NCI-H146 treated with DMSO at 0.1 percent for 48 hours (cell line): ENCODE data around the gene RBM20.
"Not testable (repeated sequence)": the region's sequence is repeated elsewhere in the genome, so short reads cannot be mapped to it uniquely, and the experiment has no call there.

ENCODE experiments used
- DNase-seq: peaks from one replicate; lab custom pipeline; 2025; ENCODE audit not compliant: unreplicated experiment; lab: John Stamatoyannopoulos, UW

The RBM20 gene

DNA sequence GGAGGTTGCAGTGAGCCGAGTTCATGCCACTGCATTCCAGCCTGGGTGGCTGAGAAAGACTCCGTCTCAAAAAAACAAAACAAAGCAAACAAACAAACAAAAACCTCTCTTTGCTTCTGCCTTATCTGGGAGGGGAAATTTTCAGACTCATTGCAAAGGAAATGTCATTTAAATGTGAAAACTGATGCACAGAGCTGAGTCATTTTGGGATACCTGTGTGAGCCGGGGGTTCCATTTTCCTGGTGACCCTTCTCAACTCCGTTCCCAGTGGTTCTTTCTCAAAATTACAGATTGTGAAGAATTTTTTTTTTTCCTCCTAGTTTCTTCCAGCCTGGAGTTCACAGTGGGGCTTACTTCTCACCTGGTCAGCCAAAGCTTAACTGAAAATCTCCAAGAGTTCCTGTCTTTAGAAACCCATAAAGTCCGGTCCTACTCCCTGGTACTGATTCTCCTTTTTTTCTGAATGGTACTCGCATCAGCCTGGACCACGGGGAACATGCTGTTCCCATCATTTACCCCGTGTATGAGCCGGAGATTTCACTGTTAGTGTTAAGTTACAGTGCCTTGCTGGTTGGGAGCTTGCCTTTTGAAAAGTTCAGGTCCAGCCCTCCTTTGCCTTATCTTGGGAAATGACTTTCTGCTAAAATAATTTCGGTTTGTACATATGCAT is 56.9 kb downstream of the RBM20 start:
- no peak for DNase-seq

GRCh38 chr10:110701617-110701971 is 57.5 kb downstream of the RBM20 start:
- DNase-seq, result no peak

DNA sequence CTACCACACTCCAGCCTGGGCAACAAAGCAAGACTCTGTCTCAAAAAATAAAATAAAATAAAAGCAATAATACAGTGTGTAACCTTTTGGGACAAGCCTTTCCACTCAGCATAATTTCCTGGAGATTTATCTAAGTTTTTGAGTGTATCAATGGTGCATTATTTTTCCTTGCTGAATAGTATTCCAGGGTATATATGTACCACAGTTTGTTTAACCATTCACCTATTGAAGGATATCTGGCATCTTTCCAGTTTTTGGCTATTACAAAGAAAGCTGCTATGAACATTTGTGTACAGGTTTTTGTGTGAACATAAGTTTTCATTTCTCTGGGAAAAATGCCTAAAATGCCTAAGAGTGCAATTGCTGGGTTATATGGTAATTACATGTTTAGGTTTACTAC is 59.9 kb downstream of the RBM20 start:
- DNase-seq, result no peak

- DNase-seq, result no peak
Measured at GRCh38 chr10:110704906-110705476, 60.9 kb downstream of the RBM20 start.

GRCh38 chr10:110705596-110705995 is 61.5 kb downstream of the RBM20 start:
- not testable (repeated sequence) for DNase-seq

GRCh38 chr10:110706690-110707098 is 62.6 kb downstream of the RBM20 start:
- DNase-seq, result no peak

GRCh38 chr10:110708776-110709443 is 64.8 kb downstream of the RBM20 start:
- DNase-seq, result no peak

DNA sequence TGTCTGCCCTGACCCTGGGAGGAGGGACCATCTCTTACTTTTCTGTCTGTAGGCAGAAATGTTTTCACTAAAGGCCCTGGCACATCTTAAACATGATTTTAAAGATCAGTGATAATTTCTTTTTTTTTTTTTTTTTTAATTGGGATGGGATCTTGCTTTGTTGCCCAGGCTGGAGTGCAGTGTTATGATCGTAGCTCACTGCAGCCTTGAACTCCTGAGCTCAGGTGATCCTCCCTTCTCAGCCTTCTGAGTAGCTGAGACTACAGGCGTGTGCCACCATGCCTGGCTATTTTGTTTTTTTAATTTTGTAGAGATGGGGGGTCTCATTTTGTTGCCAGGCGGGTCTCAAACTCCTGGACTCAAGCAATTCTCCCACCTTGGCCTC is 65.3 kb downstream of the RBM20 start:
- no peak for DNase-seq

DNA sequence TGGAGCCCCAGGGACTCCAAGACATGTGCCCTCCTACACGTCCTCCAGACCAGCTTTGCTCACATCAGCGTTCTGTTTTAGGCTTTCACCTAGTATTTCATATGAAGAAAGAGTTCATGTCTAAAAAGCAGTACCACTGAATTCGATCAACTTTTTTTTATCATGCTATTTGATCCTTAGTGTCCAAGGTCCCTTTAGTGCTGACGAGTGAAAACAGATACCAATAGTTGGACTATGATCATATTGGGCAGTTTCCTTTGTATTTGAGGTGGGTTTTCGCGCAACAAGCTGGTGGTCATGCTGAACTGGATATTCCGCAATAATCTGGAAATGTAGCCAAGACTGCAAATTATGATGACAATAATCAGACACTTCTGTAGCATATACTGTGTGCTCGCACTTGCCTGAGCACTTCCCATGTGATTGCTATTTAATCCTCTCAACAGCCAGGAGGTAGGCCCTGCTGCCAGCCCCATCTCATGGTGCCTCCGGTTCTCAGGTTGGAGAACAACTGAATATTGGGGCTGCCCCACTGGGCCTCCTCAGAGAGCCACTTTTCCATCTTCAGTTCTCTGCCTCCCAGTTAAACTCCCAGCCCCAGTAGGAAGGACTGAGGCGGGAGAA is 65.9 kb downstream of the RBM20 start:
- no peak for DNase-seq

DNA sequence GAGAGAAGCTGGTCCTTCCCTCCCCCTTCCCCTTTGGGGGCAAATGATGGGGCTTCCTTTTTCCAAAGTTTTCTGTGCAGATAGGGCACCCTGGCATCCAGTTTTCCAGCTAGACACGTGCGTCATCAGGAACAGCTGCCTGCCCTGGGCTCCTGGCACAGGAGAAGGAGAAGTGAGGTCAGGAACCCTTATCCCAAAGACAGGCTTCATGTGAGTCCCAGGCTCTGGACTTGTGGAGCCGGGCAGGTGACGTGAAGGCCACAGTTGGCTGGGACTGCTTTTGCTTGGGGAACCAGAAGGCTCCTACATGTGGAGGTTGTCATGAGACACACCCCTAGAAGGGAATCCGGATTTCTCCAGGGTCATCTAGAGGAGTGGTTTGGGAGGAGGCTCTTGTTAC is 66.5 kb downstream of the RBM20 start:
- DNase-seq, result no peak

DNA sequence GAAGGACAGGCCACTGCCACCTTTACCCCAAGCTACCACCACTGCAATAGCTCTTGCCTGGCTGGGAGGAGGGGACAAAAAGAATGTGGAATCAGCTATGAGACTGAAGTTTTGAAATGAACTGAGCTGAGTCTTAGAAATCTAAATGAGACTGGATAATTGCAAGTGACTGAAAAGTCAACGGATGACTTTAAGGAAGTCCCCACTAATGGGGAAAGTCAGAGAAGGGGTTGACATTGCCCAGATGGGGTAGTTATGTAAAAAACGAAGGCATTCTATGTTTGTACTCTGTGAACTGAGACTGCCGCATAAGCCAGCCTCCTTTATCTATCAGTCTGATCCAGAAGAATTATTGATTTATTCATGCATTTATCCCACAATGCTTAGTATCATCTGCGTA is 67.2 kb downstream of the RBM20 start:
- no peak for DNase-seq

DNA sequence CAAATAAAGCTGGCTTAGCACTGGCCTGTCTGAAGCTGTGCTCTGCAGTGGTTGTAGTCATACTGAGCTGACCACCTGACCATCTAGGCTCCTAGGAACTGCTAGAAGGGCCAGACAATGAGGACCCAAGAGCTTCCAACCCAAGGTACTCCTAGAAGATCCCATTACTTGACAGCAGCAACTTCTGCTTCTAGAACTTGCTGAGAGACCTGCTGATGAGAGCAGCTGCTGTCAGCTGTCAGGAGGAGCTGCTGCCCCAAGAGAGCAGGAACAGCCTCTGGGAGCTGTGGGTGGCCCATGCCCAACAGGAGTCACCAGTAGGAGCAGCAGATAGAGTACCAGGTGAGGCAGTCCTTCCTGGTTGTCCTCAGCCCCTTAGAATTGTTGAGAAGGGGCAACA is 70.2 kb downstream of the RBM20 start:
- no peak for DNase-seq

DNA sequence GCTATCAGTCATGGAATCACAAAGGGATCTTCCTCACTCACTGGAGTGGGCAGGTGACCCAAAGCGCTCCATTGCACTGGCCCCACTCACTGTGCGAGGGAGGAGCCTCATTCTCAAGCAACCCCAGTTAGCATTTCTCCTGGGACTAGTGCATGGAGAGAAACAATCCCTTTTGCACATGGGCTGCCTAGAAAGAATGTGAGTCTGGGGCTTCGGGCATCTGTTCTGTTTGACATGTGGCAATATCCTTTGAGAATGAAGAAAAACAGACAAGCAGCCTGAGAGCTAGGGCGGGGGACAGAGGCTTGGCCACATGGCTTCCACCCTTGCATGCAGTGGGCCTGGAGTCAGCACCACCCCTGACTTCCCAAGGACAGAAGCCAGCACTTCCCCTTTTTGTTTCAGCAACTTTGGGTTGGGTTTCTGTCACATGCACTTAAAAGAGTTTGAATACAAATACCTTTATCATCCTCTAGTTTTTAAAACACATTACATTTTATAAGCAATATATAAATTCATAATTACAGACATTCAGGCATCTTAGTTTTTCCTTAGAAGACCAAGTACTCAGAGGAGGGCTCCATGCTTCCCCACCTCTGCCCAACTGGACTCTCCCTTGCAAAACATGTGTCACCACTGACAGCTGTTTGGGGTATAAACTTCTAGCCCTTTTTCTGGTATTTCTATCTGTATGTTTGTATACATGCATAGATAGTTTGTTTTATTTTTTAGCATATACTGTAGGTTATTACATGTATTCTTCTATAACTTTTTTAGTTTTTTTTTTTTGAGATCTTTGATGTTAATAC is 73.8 kb downstream of the RBM20 start:
- DNase-seq, result no peak

- no peak for DNase-seq
Measured at GRCh38 chr10:110721406-110722038, 77.4 kb downstream of the RBM20 start.

DNA sequence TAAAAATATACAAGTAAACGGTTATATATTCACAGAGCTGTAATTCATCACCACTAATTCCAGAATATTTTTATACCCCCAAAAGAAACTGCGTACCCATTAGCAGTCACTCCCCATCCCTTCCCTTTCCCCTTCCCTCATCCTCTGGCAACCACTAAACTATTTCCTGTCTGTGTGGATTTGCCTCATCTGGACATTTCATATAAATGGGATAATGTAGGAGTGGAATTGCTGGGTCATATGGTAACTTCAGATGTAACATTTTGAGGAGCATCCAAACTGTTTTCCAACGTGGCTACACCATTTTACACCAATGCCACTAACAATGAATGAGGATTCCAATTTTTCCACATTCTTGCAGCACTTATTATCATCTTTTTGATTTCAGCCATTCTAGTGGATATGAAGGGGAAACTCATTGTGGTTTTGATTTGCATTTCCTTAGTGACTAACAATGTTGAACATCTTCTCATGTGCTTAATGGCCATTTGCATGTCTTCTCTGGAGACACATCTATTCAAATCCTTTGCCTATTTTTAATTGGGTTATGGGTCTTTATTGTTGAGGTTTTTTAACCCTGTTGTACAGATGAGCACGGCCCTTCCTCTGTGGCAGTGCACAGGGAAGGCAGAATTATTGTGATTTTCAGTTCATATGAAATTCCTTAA is 79.2 kb downstream of the RBM20 start:
- no peak for DNase-seq

- no peak for DNase-seq
Measured at GRCh38 chr10:110724116-110724921, 80.2 kb downstream of the RBM20 start.

DNA sequence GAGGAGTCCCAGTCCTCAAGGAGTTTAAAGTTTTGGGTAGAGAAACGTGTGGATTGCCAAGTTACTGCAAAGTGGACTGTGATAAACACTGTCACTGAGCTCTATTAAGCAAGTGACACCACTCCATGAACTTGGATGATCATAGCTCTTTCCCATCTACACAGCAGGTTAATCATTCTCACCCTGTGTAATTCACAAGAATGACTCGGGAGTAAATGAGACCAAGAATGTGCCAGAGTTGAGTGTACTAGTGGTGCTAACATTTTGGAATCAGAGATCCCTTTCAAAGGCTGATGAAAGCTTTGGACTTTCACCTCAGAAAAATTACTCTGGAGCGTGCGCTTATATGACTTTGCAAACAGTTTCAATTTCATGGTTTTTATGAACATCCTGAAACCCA is 80.8 kb downstream of the RBM20 start:
- DNase-seq, result no peak

DNA sequence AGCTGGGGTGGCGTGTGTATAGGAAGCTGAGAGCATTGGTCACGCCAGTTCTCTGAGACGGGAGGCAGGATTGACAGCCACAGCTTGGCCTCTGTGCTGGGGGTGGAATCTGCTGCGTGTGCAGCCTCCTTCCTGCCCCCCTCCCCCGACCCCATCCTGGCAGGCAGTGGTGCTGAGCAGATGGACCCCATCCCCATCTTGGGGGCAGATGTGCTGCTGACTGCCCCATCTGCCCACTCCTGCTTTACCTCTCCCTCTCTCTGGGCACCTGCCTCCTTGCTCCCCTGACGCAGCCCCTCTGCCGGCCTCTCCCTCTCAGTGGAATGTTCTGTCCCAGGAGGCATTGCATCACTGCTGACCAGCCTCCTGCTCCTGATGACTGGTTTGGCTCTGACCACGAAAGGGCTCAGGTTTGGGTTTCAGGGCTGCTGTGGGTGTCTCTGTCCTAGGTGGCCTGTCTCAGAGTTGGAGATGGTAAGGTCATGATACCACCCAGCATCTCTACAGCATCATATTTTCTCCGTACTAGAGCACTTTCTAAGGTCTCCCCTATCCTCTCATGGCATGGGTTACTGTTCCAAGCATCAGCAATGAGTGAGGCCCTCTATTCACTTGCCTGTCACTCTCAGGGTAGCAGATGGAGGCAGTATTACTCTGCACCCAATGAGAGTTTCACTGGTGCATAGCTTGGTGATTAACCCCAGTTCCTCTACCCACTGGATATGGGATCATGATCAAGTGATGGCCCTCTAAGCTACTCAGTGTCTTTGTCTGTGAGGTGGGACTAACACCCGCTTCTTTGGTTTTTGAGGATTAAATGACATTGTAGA is 81.9 kb downstream of the RBM20 start:
- no peak for DNase-seq

DNA sequence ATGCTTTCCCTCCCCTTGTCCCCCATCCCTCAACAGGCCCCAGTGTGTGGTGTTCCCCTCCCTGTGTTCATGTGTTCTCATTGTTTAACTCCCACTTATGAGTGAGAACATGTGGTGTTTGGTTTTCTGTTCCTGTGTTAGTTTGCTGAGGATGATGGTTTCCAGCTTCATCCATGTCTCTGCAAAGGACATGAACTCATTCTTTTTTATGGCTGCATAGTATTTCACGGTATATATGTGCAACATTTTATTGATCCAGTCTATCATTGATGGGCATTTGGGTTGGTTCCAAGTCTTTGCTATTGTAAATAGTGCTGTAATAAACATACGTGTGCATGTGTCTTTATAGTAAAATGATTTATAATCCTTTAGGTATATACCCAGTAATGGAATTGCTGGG is 83.6 kb downstream of the RBM20 start:
- DNase-seq, result not testable (repeated sequence)
